Keratinocyte (primary cell): ENCODE data around the gene FAM193B. TPM values are rescaled to one million over a fixed set of nuclear protein-coding genes. Genes with fewer than 3 reads are reported as not detected.

ENCODE experiments used
- DNase-seq: peaks from one replicate; pipeline ENCODE4 v3.0.0-alpha.2; 2011; ENCODE audit warnings: low read depth, missing footprints, low spot score
- FAIRE-seq: peaks from 2 replicates; lab custom pipeline; 2011; peaks lifted over from hg19 to GRCh38; lab: Jason Lieb, UNC
- H2AFZ ChIP-seq: 2 replicates; pipeline ENCODE4 v1.6.0; 2012; ENCODE audit warnings: low read length, control low read depth, inconsistent platforms; ENCODE audit not compliant: control insufficient read depth
- H3K27ac ChIP-seq: 2 replicates; pipeline ENCODE4 v1.5.1; 2011; ENCODE audit warnings: low read length; ENCODE audit not compliant: control insufficient read depth, insufficient read depth
- H3K27me3 ChIP-seq: 3 replicates; pipeline ENCODE4 v1.6.0; 2011; ENCODE audit warnings: low read length; ENCODE audit not compliant: control insufficient read depth, insufficient read depth; ENCODE audit errors: extremely low read depth
- H3K36me3 ChIP-seq, 2 experiments: 2 replicates in 1 of 2; 3 replicates in 1 of 2; pipeline ENCODE4 v1.5.1; 2011; ENCODE audit warnings: low read length in 2 of 2, mild to moderate bottlenecking in 1 of 2; ENCODE audit not compliant: control insufficient read depth in 2 of 2, insufficient read depth in 2 of 2; ENCODE audit errors: extremely low read depth in 1 of 2
- H3K4me1 ChIP-seq: 3 replicates; pipeline ENCODE4 v1.5.1; 2011; ENCODE audit warnings: low read length; ENCODE audit not compliant: control insufficient read depth, insufficient read depth; ENCODE audit errors: extremely low read depth
- H3K4me2 ChIP-seq: 3 replicates; pipeline ENCODE4 v1.6.0; 2011; ENCODE audit warnings: low read depth, low read length; ENCODE audit not compliant: control insufficient read depth, insufficient read depth; ENCODE audit errors: extremely low read depth
- H3K4me3 ChIP-seq, 3 experiments: fragments of 200-600 bp in 1 of 3; sonication (generic) in 1 of 3; 2 replicates in 2 of 3; 3 replicates in 1 of 3; pipeline ENCODE4 v1.5.1; 2011 to 2016; ENCODE audit warnings: low read length in 3 of 3, mild to moderate bottlenecking in 3 of 3, control low read depth in 2 of 3, inconsistent platforms in 1 of 3, low read depth in 1 of 3, mixed read lengths in 1 of 3, mixed run types in 1 of 3, moderate library complexity in 1 of 3; ENCODE audit not compliant: control insufficient read depth in 2 of 3, insufficient read depth in 2 of 3; ENCODE audit errors: extremely low read depth in 1 of 3
- H3K79me2 ChIP-seq: 2 replicates; pipeline ENCODE4 v1.6.0; 2012; ENCODE audit warnings: low read length; ENCODE audit not compliant: control insufficient read depth, insufficient read depth
- H3K9ac ChIP-seq: 3 replicates; pipeline ENCODE4 v1.6.0; 2011; ENCODE audit warnings: low read length; ENCODE audit not compliant: control insufficient read depth, insufficient read depth; ENCODE audit errors: extremely low read depth
- H3K9me1 ChIP-seq: 3 replicates; pipeline ENCODE4 v1.6.0; 2011; ENCODE audit warnings: low read length; ENCODE audit not compliant: control insufficient read depth, insufficient read depth; ENCODE audit errors: extremely low read depth
- H3K9me3 ChIP-seq: 2 replicates; pipeline ENCODE4 v1.5.1; 2012; ENCODE audit warnings: low read depth, low read length; ENCODE audit not compliant: control insufficient read depth
- H4K20me1 ChIP-seq: 3 replicates; pipeline ENCODE4 v1.6.0; 2011; ENCODE audit warnings: low read length; ENCODE audit not compliant: control insufficient read depth, insufficient read depth; ENCODE audit errors: extremely low read depth
- EZH2 ChIP-seq: IDR thresholded peaks from one replicate; pipeline ENCODE4 v1.6.1; 2012; ENCODE audit warnings: inconsistent platforms, mild to moderate bottlenecking, low read length, moderate library complexity
- dilution Hi-C: fragments of 300-500 bp; cut with MboI; formaldehyde crosslinking; loops from one replicate; pipeline ENCODE4 v1.7.0; 2020; ENCODE audit warnings: low sequenced_read_pairs; ENCODE audit not compliant: extremely low pct_ligation_motif_present
- polyA plus RNA-seq, 5 experiments: library from polyadenylated mRNA; depleted of rRNA in 3 of 5; stranded (reverse) in 3 of 5; stranded (forward) in 1 of 5; unstranded in 1 of 5; fragments of >200 nt; gene quantifications; 1 replicate in 1 of 5; 2 replicates in 3 of 5; 3 replicates in 1 of 5; pipeline versions ENCODE4 v1.2.1 to v1.2.3, GENCODE V29; 2011 to 2012; ENCODE audit warnings: missing spikeins in 2 of 5, low read depth in 1 of 5, low replicate concordance in 1 of 5
- TF ChIP-seq, protein P1 (sequence below), 3 experiments: IDR thresholded peaks in 1 of 3; conservative IDR thresholded peaks in 1 of 3; optimal IDR thresholded peaks in 1 of 3; 2 replicates in 2 of 3; 3 replicates in 1 of 3; pipeline versions ENCODE3 to v1.5.1; 2011; ENCODE audit warnings: low read length in 3 of 3, mild to moderate bottlenecking in 3 of 3, moderate library complexity in 2 of 3, control low read depth in 1 of 3, inconsistent platforms in 1 of 3; ENCODE audit not compliant: insufficient read depth in 2 of 3; ENCODE audit errors: extremely low read depth in 1 of 3

FAM193B gene
- polyA plus RNA-seq, 1 donor (not counting 4 experiments of a cell fraction or from before 2014, with no cell fraction given), result 27.5 TPM

- TF ChIP-seq, protein P1, sequence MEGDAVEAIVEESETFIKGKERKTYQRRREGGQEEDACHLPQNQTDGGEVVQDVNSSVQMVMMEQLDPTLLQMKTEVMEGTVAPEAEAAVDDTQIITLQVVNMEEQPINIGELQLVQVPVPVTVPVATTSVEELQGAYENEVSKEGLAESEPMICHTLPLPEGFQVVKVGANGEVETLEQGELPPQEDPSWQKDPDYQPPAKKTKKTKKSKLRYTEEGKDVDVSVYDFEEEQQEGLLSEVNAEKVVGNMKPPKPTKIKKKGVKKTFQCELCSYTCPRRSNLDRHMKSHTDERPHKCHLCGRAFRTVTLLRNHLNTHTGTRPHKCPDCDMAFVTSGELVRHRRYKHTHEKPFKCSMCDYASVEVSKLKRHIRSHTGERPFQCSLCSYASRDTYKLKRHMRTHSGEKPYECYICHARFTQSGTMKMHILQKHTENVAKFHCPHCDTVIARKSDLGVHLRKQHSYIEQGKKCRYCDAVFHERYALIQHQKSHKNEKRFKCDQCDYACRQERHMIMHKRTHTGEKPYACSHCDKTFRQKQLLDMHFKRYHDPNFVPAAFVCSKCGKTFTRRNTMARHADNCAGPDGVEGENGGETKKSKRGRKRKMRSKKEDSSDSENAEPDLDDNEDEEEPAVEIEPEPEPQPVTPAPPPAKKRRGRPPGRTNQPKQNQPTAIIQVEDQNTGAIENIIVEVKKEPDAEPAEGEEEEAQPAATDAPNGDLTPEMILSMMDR (optimal IDR thresholded peaks at IDR 0.05 in 1 of 3, IDR thresholded peaks at IDR 0.05 in 1 of 3, conservative IDR thresholded peaks at IDR 0.05 in 1 of 3; ENCODE audit: extremely low read depth in 1 of 3, insufficient read depth in 2 of 3, low read length in 3 of 3), result no peak
- no peak for TF ChIP-seq EZH2
- H2AFZ ChIP-seq, result no peak overlapping the region
Observed at GRCh38 chr5:177555228-177555627, 865 bp upstream of the FAM193B start.

DNA sequence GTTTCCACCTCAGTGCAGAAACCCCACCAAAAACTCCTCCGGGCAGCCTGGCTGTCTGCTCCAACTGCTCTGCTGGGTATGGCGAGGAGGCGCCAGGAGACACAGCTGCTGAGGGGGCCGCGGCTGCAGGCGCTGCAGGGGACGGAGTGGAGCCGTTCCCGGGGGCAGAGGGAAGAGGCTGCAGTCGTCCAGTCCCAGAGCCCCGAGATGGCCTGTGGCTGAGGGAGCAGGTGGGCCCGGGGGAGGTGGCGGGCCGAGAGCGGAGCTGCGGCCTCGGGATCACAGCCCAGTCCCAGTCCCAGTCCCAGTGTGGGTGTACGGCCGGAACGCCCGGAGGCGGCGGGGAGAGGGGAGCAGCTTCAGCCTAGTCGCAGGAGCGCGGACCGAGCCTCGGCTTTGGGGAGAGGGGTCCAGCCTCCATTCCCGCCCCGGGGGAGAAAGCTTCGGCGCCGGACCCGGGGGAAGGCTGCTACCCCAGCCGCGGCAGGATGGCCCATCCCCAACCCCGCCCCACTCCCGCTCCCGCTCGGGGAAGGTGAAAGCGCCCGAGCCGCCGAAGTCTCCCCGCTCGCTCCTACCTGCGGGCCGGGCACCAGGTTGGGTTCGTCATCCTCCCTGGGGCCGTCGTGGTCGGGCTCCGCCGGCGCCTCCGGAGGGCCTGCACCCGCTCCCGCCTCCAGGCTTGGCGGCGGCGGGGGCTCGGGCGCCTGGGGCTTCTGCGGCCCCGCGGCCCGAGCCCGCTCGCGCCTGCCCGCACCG lies 513 bp downstream of the FAM193B start:
- Histone ChIP-seq H2AFZ (peak overlapping the region; percentile 25), H3K9me3 (no peaks in the 10 kb centered on the region), H3K9me1 (peaks cover 3% of the 10 kb centered on the region), H3K79me2 (peaks cover 48% of the 10 kb centered on the region), H3K27ac (peak overlapping the region; percentile 44), H3K4me1 (peaks cover 22% of the 10 kb centered on the region), H4K20me1 (no peaks in the 10 kb centered on the region), H3K36me3 (peaks cover 9 to 11% of the 10 kb centered on the region in 2 experiments), H3K4me2 (peak overlapping the region; percentile 91), H3K4me3 (peak overlapping the region; percentile 80 to 92 (median 88)), H3K27me3 (no peaks in the 10 kb centered on the region), H3K9ac (peak overlapping the region; percentile 76)
- TF ChIP-seq EZH2, result no peak
- TF ChIP-seq, protein P1 (optimal IDR thresholded peaks at IDR 0.05 in 1 of 3, IDR thresholded peaks at IDR 0.05 in 1 of 3, conservative IDR thresholded peaks at IDR 0.05 in 1 of 3; ENCODE audit: extremely low read depth in 1 of 3, insufficient read depth in 2 of 3, low read length in 3 of 3), result no peak
- DNase-seq (no peak), FAIRE-seq (no peak)
- dilution Hi-C loops, result no loop called here

More at GRCh38 chr5:177555228-177555627, 865 bp upstream of the FAM193B start:
- peaks cover 40% of the 10 kb centered on the region for H3K79me2 ChIP-seq
- DNase-seq, result no peak
- H3K27ac ChIP-seq, result no peak overlapping the region
- no peak overlapping the region for H3K4me3 ChIP-seq
- peak overlapping the region; percentile 88 for H3K4me2 ChIP-seq
- dilution Hi-C loops, result no loop called here
- H3K9me1 ChIP-seq, result peaks cover 3% of the 10 kb centered on the region
- no peaks in the 10 kb centered on the region for H3K9me3 ChIP-seq
- no peak for FAIRE-seq
- no peak overlapping the region for H3K9ac ChIP-seq
- no peaks in the 10 kb centered on the region for H3K27me3 ChIP-seq
- H3K36me3 ChIP-seq, result peaks cover 9% of the 10 kb centered on the region in 2 experiments
- H3K4me1 ChIP-seq, result peaks cover 27% of the 10 kb centered on the region
- H4K20me1 ChIP-seq, result no peaks in the 10 kb centered on the region
